COLO829 (cell line): ENCODE measurements around the gene FGF22.
A peak's percentile ranks its signal among the peaks of the same experiment; 100 is the strongest.

Experiments used
- DNase-seq: peaks from one replicate; pipeline ENCODE4 v3.0.0; 2012; ENCODE audit warnings: low spot score

The FGF22 gene

DNA sequence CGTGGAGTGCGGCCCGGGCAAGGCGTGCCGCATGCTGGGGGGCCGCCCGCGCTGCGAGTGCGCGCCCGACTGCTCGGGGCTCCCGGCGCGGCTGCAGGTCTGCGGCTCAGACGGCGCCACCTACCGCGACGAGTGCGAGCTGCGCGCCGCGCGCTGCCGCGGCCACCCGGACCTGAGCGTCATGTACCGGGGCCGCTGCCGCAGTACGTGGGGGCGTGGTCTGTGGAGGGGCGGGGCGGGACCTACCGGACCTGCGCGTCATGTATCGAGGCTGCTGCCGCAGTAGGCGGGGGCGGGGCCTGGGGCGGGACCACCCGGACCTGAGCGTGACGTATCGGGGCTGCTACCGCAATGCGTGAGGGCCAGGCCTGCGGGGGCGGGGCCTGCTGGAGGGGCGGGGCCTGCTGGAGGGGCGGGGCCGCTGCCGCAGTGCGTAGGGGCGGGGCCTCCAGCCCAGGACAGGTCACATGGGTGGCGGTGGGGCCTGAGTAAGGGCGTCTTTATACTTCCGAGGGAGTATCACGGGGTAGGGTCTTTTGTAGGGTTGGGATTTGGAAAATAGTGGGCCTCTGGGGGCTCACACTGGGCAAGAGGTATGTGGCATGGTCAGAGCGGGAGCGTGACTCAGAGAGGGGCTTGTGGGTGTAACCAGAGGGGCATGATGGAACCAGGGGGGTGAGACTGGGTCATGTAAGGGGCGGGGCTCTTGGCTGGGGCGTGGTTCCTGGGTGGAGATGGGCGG, 40.8 kb downstream of the FGF22 start:
- DNase-seq, result peak; percentile 98

DNA sequence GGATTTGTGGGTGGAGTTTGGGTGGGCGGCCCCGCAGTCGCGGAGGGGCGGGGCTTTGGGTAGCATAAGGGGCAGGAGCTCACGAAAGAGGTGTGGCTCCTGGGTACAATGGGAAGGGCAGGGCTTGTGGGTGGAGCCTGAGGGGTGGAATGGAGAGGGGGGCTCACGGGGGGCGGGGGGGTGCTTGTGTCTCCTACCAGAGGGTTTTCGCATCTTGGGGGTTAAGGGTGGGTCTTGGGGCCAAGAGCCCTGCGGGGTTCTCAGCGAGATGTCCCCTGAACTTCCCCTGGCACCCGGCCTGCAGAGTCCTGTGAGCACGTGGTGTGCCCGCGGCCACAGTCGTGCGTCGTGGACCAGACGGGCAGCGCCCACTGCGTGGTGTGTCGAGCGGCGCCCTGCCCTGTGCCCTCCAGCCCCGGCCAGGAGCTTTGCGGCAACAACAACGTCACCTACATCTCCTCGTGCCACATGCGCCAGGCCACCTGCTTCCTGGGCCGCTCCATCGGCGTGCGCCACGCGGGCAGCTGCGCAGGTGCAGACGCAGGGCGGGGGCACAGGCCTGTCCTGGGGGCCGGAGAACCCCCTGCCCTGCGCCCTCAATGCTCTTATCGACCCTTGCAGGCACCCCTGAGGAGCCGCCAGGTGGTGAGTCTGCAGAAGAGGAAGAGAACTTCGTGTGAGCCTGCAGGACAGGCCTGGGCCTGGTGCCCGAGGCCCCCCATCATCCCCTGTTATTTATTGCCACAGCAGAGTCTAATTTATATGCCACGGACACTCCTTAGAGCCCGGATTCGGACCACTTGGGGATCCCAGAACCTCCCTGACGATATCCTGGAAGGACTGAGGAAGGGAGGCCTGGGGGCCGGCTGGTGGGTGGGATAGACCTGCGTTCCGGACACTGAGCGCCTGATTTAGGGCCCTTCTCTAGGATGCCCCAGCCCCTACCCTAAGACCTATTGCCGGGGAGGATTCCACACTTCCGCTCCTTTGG, 41.6 kb downstream of the FGF22 start:
- peak; percentile 96 for DNase-seq

DNA sequence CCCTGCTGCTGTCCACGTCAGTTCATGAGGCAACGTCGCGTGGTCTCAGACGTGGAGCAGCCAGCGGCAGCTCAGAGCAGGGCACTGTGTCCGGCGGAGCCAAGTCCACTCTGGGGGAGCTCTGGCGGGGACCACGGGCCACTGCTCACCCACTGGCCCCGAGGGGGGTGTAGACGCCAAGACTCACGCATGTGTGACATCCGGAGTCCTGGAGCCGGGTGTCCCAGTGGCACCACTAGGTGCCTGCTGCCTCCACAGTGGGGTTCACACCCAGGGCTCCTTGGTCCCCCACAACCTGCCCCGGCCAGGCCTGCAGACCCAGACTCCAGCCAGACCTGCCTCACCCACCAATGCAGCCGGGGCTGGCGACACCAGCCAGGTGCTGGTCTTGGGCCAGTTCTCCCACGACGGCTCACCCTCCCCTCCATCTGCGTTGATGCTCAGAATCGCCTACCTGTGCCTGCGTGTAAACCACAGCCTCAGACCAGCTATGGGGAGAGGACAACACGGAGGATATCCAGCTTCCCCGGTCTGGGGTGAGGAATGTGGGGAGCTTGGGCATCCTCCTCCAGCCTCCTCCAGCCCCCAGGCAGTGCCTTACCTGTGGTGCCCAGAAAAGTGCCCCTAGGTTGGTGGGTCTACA, 43.1 kb downstream of the FGF22 start:
- DNase-seq, result no peak

DNA sequence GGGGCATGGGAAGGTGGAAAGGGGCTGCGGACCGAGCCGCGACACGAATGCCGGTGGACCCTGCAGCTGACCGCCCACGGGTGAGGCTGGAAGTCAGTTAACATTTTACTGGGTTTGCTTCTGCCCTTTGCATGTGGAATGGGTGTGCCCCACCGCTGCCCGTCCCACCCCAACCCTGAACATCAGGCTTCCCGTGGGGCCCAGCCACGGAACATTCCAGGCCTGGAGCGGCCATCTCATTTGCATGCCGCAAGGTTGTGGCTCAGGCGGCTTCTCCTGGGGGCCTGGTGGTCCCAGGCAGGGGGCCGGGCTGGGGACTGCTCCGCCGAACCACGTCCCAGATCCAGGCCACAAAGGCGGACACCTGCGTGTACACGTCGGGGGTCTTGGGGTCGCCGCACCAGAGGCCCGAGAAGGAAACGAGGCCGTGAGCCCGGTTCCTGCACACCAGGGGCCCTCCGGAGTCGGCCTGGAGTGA, 45.8 kb downstream of the FGF22 start:
- no peak for DNase-seq

DNA sequence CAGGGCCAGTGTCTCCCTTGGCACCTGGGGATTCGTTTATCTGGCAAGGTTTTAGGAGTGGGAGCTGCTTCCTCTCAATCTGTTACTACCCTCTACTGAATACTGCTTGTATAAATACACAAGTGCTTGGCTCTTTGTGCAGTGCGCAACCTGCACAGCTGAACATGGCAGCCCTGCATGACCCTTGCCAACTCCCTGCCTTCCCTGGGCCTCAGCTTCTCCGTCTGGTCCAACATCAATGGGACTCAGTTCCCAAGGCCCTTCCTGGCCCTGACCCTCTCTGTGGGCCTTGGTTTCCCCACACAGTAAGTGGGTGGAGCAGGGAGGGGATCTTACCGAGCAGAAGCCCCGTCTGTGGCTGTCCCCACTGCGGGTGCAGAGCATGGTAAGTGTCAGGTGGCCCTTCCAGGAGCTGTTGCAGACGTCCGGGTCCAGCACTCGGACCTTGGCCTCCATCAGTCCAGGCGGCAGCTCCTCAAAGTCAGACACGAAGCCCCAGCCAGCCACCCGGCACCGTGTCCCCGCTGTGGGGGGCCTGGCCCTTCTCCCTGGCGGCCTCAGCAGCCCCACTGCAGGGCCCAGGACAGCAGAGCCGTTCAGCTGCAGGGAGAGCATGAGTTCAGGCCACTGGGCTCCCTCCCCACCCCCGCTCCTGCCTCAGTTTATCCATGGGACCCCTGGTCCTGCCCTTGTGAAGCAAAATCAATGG, 47.1 kb downstream of the FGF22 start:
- no peak for DNase-seq

DNA sequence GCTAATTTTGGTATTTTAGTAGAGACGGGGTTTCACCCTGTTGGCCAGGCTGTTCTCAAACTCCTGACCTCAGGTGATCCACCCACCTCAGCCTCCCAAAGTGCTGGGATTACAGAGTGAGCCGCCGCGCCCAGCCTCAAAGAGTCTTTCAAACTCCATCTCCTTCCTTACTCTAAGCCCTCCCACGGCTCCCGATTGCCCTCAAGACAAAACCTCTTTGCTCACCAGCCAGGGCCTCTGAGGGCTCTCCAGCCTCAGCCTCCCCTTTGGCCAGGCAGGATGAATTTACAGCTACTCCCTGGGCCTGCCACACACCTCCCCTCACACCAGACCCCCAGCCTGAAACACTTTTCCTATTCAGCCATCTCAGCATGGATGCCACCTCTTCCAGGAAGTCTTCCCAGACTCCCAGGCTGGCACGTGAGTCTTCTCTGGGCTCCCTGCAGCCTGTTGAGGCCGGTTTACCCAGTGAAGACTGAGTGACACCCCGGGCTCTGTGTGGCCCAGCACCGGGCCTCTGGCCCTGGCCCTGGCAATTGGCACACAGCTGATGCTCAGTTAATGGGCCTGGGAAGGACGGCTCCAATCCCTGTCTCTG, 48.0 kb downstream of the FGF22 start:
- no peak for DNase-seq

DNA sequence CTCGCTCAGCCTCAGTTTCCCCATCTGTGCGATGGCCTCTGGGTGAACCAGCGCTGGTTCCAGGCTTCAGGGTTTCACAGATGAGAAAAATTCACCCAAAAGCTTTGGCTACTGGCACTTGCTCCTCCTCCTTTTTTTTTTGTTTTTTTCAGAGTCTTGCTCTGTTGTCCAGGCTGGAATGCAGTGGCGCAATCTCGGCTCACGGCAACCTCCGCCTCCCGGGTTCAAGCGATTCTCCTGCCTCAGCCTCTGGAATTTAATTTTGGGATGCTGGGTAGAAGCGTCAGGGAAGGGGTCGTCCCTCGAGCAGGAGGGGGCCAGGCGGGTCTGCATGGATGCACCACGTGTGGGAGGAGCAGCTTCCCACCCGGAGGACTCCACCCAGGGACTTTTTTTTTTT, 48.5 kb downstream of the FGF22 start:
- no peak for DNase-seq

DNA sequence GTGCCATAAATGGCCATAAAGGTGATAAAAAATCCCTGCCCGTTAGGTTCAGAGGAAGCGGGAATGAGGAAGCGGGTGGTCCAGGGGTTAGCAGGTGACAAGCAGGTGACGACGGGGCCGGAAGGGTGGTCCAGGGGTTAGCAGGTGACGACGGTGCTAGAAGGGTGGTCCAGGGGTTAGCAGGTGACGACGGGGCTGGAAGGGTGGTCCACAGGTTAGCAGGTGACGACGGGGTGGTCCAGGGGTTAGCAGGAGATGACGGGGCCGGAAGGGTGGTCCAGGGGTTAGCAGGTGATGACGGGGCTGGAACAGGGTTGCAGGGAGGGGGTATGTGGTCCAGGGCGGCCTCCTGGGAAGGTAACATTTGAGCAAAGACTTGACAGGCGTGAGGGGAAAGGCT, 49.3 kb downstream of the FGF22 start:
- no peak for DNase-seq

DNA sequence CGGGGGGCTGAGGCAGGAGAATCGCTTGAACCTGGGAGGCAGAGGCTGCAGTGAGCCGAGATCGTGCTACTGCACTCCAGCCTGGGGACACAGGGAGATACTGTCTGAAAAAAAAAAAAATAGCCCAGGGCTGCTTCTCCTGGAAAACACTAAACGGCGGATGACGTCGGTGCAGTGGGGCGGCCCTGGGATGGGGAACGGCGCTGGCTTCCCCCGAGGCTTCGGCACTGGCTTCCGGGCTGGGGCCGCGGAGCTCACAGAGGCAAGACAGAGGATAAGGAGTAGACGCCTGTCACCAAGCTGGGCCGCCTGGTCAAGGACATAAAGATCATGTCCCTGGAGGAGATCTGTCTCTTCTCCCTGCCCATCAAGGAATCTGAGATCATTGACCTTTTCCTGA, 50.5 kb downstream of the FGF22 start:
- DNase-seq, result no peak
